Activated gamma-delta T cell treated with Interleukin-2 at 50 U/mL for 16 hours (primary cell): ENCODE data around the gene AKIP1.

ENCODE experiments used
- DNase-seq: peaks from one replicate; pipeline ENCODE4 v3.0.0-alpha.2; 2020

AKIP1 gene

GRCh38 chr11:8963569-8964323, 52.8 kb downstream of the AKIP1 start:
- peak; percentile 71 for DNase-seq

GRCh38 chr11:8964324-8965320, 53.6 kb downstream of the AKIP1 start, which contains the start of gene TMEM9B:
TMEM9B (minus strand) TSS chr11:8964442; CDS start chr11:8964313, 129 bp downstream.
- DNase-seq = peak; percentile 72

DNA sequence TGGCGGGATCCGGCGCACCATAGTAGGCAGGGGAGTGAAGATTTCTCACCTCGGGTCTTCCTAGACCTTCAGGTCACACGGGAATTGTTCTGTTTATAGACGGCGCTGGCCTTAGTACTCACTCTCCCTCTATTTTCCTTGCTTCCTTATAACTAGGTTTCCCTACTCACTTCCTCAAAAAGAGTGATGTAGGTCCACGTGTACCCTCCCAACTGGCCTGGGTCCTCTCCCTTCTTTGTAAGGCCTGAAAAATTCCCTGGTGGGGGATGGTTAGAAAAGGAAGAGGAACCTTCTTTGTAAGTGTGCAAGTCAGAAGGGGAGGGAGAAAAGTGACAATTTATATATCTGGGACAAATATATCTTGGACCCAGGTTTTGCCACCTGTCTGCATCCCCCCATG, 56.2 kb downstream of the AKIP1 start:
- DNase-seq = no peak
